GM21576 (cell line): Measurements from ENCODE around the gene ANKZF1.

ENCODE experiments used
- ATAC-seq: cut with Tn5 transposase; IDR thresholded peaks from one replicate; pipeline ENCODE4 v1.9.1; 2021; ENCODE audit warnings: mild to moderate bottlenecking, moderate library complexity; ENCODE audit not compliant: unreplicated experiment

Gene ANKZF1

GRCh38 chr2:219223831-219224610 is 5.6 kb upstream of the ANKZF1 start:
- ATAC-seq: no peak

- no peak for ATAC-seq
Measured at GRCh38 chr2:219225350-219225749, 4.3 kb upstream of the ANKZF1 start.

- ATAC-seq: no peak
Measured at GRCh38 chr2:219228041-219228910, 1.3 kb upstream of the ANKZF1 start.

- ATAC-seq: peak; percentile 9
Measured at GRCh38 chr2:219228911-219229304, 698 bp upstream of the ANKZF1 start.

GRCh38 chr2:219230059-219230540 is 494 bp downstream of the ANKZF1 start:
- peak; percentile 27 for ATAC-seq

GRCh38 chr2:219234331-219234730 is 4.7 kb downstream of the ANKZF1 start:
- no peak for ATAC-seq

- no peak for ATAC-seq
Measured at GRCh38 chr2:219243291-219243761, 13.7 kb downstream of the ANKZF1 start.

- ATAC-seq: no peak
Measured at GRCh38 chr2:219244789-219245147, 15.2 kb downstream of the ANKZF1 start.

GRCh38 chr2:219245148-219245898 is 15.7 kb downstream of the ANKZF1 start, which contains the start of the genes GLB1L and STK16:
Gene GLB1L (minus strand): TSS chr2:219245444. CDS start chr2:219243573, 1,871 bp downstream.
Gene STK16 (plus strand): TSS chr2:219245479. CDS start chr2:219246000, 521 bp downstream.
- peak; percentile 63 for ATAC-seq

- ATAC-seq: no peak
Measured at GRCh38 chr2:219245899-219246230, 16.3 kb downstream of the ANKZF1 start.

GRCh38 chr2:219246559-219246958 is 17.0 kb downstream of the ANKZF1 start:
- no peak for ATAC-seq

- ATAC-seq: no peak
Measured at GRCh38 chr2:219247678-219248642, 18.4 kb downstream of the ANKZF1 start.

GRCh38 chr2:219248845-219249202 is 19.2 kb downstream of the ANKZF1 start:
- no peak for ATAC-seq

GRCh38 chr2:219249203-219249980 is 19.8 kb downstream of the ANKZF1 start:
- ATAC-seq: peak; percentile 30

GRCh38 chr2:219250049-219250781 is 20.6 kb downstream of the ANKZF1 start:
- ATAC-seq: no peak

GRCh38 chr2:219251656-219252055 is 22.1 kb downstream of the ANKZF1 start:
- ATAC-seq: no peak

- ATAC-seq: no peak
Measured at GRCh38 chr2:219252084-219252483, 22.5 kb downstream of the ANKZF1 start.

- ATAC-seq: no peak
Measured at GRCh38 chr2:219252570-219252899, 22.9 kb downstream of the ANKZF1 start.
